ENCODE results near the gene KCNK7. TPM values are rescaled to one million over a fixed set of nuclear protein-coding genes. Genes with fewer than 3 reads are reported as not detected.

The KCNK7 gene
- total RNA-seq, 1 donor from 2014 or later: 0.58 TPM

DNA sequence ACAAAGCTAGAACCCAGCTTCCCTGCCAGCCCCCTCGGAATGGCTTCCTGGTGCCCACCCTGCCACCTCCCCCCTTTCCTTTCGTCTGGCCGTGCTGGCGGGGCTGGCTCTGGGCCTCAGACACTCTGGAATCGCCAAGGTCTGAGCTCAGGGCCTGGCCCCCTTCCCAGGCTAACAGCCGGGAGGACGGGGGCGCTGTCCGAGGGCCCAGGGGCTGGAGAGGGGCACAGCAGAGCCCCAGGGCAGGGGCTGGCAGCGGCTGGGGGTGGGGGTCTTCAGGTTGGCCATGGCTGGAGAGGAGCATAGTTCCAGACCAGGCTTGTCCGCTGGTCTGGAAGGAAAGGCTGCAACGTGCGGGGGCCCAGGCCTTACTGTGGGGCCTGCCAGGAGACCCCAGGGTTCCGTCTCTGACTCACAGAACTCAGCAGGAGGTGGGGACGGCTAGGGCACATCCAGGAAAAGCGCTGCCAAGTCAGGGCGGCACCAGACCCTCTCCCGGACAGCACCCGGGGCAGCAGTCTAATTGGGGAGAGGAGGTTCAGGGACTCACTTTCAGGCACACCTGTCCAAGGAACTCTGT lies 36.6 kb downstream of the KCNK7 start:
- no peak for DNase-seq (ENCODE audit: extremely low read depth, low read depth, low spot score)

DNA sequence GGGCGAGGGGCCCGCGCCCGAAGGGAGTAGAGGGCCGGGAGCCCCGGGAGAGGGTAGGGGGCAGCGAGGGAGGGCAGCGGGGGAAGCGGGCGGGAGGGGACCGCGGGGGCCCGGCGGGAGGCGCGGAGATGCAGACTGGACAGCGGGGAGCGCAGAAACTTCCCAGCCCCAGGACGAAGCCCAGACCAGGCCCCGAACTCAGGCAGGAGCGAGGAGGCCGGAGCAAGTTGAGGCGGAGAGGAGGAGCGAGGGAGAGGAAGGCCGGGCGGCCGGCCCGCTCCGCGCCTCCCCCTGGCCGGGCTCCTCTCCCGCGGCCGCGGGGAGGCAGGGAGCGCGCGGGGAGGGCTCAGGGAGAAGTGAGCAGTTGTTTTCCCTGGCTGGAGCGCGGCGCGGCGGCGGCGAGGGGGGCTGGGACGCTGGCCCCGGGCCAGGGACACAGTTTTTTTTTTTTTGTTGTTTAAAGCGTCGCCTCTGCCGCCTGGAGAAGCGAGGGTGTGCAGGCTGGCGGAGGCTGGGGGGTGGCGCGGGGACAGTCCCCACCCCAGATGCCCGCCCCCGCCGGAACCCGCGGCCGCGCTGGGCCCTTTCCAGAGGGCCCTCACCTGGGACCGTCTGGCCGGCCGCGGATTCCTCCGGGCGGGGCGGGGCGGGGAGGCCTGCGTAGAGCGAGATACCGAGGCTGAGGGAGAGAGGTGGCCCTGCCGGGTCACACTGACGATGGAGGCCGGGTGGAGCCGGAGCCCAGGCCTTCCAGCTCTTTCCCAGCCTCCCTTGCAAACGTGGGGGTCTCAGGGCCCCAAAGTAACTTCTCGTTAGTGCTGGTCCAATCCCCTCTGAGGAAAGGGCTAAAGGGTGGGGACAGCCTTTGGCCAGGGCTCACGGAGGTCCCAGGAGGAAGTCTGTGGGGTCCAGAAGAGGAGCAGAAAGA lies 37.3 kb downstream of the KCNK7 start, which contains the start of gene LTBP3:
Gene LTBP3 (minus strand): TSS at position 358 of the 928 bp plus-strand sequence. CDS start 400 bp downstream, outside the sequence.
- DNase-seq (ENCODE audit: extremely low read depth, low read depth, low spot score): no peak

- no peak for DNase-seq (ENCODE audit: extremely low read depth, low read depth, low spot score)
These were observed 38.2 kb downstream of the KCNK7 start for GRCh38 chr11:65557280-65558001.

DNA sequence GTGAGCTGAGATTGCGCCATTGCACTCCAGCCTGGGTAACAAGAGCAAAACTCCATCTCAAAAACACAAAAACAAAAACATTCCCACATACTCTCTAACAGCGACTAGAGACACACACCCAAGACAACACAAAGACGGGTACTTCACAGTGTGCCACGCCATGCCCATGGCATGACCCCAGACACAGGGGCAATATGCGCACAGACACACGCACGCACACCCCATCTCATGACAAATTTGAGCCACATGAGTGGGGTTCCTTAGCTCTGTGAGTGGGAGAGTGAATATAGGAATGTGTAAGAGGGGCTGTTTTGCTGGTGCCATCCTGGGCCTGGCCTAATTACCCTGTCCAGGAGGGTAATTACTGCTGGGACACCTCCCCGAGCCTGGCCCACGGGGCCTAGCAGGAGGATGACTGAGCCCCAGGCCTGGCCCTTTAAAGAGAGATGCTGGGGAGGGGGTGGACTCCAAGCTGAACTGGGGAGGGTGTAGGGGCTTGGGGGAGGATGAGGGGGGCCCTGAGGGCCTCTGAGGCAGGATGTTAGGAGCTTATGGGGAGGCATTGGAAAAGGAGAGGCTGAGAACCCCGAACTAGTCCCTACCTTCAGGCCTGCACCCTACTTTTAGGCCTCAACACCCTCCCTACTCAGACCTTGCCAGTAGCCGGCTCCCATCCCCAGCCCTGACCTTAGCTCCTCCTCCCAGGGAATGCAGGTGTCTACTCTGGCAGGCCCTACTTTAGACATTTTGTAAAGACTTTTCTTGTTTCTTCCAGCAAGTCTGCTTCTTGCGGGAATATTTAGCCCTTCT lies 38.9 kb downstream of the KCNK7 start:
- no peak for DNase-seq (ENCODE audit: extremely low read depth, low read depth, low spot score)

GRCh38 chr11:65555693-65556231 lies 39.8 kb downstream of the KCNK7 start:
- no peak for DNase-seq (ENCODE audit: extremely low read depth, low read depth, low spot score)

DNA sequence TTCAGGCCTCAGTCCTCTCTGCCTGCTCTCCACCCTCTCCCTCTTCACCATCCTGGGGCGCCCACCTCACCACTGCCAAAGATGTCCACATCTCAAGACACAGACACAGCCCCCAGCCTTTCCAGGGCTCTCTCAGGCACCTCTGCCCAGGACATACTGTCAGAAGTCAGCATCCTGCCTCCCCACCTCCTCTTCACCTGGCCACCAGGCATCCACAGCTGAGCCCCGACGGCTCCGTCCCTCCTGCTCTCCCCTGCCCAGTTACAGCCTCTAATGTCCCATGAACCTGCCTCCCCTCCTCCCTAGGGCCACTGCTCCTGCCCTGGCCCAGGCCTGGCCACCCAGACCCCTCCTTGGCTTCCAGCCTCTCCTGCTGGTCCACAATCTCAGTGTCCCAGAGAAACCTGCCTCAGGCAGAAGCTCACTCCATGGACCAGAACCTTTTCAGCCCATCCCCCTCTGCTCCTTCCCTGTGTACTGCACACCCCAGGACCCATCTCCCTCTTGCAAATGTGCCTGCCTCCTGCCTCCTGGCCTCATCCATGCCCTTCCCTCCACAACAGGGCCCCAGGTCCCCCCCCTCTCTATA lies 40.7 kb downstream of the KCNK7 start:
- no peak for DNase-seq (ENCODE audit: extremely low read depth, low read depth, low spot score)

DNA sequence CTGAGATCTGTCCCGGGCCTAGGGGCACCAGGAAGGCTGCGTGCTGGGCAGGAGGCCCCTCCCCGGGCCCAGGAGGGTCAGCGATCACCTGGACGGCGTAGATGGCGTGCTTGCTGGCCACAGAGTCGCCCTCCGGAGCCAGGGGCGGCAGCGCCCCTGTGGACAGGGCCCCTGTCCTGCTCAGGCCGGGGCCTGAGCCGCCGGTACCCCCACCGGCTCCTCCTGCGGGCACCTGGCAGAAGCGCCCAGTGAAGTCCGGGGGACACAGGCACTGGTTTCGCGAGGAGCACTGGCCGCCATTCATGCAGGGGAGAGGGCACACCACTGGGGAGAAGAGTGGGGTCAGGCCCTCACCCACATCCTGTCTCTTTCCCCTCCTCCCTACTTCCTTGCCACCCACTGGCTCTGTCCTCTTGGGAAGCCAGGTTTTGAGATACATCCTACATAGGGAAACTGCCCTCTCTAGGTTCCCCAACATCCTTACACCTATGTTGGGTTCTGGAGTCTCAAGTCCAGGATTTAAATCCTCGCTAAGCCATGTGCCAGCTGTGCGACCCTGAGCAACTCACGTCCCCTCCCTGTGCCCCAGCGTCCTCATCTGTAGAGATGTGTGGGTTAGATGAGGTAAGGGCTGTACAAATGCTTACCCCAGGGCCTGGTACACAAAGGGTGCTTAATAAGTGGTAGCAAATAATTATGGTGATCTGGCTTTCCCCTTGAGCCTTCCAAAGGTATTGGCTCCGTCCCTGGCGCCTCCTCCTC lies 41.4 kb downstream of the KCNK7 start:
- DNase-seq (ENCODE audit: extremely low read depth, low read depth, low spot score): no peak

DNA sequence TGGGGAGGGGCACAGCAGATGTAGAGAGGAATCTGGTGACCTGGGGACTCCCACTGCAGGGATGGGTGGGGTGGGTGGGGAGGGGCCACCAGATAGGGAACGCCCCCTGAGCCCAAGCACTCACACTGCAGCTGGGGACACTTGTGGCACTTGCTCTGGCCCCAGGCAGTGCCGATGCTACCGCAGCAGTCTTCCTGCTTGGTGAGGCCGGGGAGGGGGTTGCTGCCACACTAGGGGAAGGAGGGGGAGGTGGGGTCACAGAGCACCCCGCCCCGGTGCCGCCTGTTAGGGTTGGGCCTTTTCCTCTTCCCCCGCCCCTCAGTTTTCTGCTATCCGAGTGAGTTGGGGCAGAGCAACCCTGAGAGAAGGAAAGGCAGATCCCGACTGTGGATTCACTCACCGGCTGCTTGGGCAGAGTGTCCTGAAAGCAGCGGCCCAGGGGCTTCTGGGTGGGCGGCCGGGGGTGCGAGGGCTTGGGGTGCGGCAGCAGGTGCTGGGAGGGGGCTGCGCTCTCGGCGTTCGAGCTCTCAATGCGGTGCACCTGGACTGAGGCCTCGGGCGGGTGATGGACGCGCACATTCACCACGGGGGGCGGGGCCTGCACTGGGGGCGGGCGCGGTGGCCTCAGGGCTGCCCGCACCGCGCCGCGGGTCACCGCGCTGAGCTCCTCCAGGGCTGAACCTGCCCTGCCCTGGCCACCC lies 42.1 kb downstream of the KCNK7 start:
- DNase-seq (ENCODE audit: extremely low read depth, low read depth, low spot score): no peak

DNA sequence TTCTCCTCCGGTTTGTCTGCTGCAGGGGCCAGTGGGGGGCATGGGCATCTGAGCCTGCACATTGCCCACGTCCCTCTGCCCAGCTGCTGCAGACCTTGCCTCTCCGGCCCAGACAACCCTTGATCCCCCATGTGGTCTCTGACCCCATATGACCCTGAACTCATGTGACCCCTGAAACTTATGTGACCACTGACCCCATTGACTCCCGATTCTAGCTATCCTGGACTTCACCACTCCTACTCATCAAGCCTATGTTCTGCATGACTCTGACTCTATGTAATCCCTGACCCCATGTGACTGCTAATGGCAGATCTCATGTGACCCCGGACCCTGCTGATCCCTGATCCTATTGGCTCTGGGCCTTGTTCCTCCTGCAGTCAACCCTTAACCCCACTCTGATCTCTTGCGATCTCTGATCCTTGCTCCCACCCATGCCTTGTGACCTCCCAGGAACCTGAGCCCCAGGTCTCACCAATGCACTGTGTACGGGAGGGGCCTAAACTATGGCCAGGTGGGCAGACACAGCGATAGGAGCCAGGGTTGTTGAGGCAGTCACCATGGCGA lies 43.1 kb downstream of the KCNK7 start:
- no peak for DNase-seq (ENCODE audit: extremely low read depth, low read depth, low spot score)

DNA sequence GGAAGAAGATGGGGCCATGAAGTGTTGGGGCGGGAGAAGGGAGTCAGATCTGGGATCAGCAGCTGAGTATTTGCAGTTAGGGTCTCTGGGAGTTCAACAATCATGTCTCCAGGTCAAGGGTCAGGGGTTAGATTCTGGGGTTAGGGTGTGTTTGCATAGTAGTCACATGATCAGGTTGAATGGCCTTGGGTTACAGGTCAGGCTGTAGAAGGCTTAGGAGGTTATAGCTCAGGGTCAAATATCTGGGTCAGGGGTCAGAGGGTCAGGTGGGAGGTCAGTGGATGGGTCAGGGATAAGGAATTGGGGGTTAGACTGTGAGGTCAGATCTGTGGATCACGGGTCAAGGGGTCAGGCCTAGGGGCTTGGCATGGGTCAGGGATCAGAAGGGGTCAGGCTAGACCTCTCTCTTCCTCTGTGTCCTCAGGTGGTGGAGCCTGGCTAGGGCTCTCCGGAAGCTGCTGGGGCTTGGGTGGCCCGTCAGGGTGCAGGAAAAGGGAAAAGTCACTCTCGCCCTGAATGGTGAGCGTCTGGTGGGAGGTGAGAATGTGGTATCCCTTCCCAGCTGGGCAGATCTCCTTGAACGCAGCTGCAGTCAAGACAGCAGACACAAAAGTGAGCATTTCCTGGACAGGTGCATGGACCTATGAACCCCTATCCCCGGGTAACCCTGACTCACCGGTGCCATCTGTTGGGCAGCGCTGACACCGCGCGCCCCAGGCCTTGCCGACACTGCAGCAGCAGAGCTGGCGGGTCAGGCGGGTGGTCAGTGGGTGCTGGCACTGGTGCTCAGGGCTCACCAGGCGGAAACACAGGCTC lies 43.8 kb downstream of the KCNK7 start:
- DNase-seq (ENCODE audit: extremely low read depth, low read depth, low spot score): no peak

GRCh38 chr11:65549096-65549495 lies 46.5 kb downstream of the KCNK7 start:
- no peak for DNase-seq (ENCODE audit: extremely low read depth, low read depth, low spot score)

- DNase-seq (ENCODE audit: extremely low read depth, low read depth, low spot score): no peak
These were observed 47.2 kb downstream of the KCNK7 start for GRCh38 chr11:65548395-65548794.

- DNase-seq (ENCODE audit: extremely low read depth, low read depth, low spot score): no peak
These were observed 48.0 kb downstream of the KCNK7 start for GRCh38 chr11:65547446-65548125.

DNA sequence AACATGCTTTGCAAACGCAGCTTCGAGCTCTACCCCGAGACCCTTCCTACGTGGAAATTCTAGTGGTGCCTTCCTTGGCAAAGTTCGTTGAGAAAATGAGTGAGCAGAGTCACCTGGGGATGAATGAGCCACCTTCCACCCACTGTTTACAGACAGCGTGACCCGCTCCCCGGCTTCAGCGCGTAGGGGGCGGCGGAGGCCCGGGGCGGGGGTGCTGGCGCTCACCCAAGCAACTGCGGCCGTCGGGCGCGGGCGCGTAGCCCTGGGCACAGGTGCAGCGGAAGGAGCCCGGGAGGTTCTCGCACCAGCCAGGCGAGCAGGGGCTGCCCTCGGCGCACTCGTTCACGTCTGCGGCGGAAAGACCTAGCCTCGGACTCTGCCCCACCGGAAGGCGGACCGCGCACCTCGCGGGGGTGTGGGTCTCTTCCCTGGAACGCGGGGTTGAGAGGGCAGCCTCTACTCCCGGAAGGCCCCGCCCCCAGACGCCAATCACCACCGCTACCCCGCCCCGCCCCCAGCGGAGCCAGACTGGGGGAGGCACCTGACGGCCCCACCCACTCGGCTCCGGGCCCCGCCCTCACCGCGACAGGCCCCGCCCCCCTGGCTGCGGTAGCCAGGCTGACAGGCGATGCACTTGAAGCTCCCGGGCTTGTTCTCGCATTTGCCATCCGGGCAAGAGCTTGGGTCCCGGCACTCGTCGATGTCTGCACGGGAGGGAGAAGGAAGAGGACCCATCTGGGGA lies 49.2 kb downstream of the KCNK7 start:
- DNase-seq (ENCODE audit: extremely low read depth, low read depth, low spot score): no peak

- DNase-seq (ENCODE audit: extremely low read depth, low read depth, low spot score): no peak
These were observed 49.8 kb downstream of the KCNK7 start for GRCh38 chr11:65545853-65546216.
